ENCODE results near the gene NDUFAF3. TPM values are rescaled to one million over a fixed set of nuclear protein-coding genes. Genes with fewer than 3 reads are reported as not detected.
A peak's percentile ranks its signal among the peaks of the same experiment; 100 is the strongest.

The NDUFAF3 gene
- total RNA-seq, 1 donor from 2014 or later: 60.4 TPM

DNA sequence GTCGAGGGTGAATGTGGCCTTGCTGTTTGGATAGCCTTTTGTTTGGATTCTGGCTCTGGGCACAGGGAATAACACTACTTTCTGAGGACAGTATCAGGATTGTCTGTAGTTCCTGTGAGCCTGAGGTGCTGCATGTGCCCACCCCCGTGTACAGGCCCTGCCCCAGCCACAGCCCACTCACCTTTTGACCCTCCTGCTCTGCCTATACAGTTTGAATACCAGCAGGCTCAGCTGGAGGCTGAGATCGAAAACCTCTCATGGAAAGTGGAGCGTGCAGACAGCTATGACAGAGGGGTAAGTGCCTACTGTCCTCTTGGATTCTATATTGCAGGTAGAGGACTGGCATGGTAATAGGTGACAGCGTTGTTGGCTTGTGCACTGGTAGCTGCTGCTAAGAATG is 39.2 kb upstream of the NDUFAF3 start:
- H3K9me3 Mint-ChIP-seq (ENCODE audit: low read depth): no peaks in the 10 kb centered on the region
- peaks cover 26% of the 10 kb centered on the region for H3K36me3 Mint-ChIP-seq (ENCODE audit: low read depth)
- no peak overlapping the region for H3K27ac Mint-ChIP-seq (ENCODE audit: unreplicated experiment)
- peak; percentile 27 for DNase-seq (ENCODE audit: low spot score)
- H3K4me3 Mint-ChIP-seq (ENCODE audit: unreplicated experiment): no peak overlapping the region
- no peak for TF ChIP-seq CTCF (IDR thresholded peaks at IDR 0.05)
- no peaks in the 10 kb centered on the region for H3K4me1 Mint-ChIP-seq (ENCODE audit: low read depth)
- H3K27me3 Mint-ChIP-seq (ENCODE audit: low read depth): no peaks in the 10 kb centered on the region

DNA sequence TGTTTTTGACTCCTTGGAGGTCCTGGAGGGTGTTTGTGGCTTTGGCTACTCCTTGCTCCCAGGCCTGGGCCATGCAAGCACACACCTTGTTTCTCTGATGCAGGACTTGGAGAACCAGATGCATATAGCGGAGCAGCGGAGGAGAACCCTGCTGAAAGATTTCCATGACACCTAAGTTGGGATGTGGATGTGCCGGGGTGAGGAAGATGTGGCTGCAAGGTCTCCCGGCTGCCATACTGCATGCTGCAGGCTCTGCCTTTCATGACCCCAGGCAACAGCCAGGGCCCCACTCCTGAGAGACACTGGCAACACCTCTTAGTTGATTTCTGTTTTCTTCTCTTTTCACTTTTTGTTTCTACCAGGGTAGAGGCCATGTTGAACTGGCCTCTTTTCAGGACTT is 38.8 kb upstream of the NDUFAF3 start:
- peaks cover 25% of the 10 kb centered on the region for H3K36me3 Mint-ChIP-seq (ENCODE audit: low read depth)
- H3K4me1 Mint-ChIP-seq (ENCODE audit: low read depth): peaks cover 3% of the 10 kb centered on the region
- no peak overlapping the region for H3K4me3 Mint-ChIP-seq (ENCODE audit: unreplicated experiment)

GRCh38 chr3:48984663-48985062 is 37.3 kb upstream of the NDUFAF3 start:
- DNase-seq (ENCODE audit: low spot score): no peak
- Mint-ChIP-seq H3K4me3 (ENCODE audit: unreplicated experiment) (no peak overlapping the region), H3K27me3 (ENCODE audit: low read depth) (no peaks in the 10 kb centered on the region), H3K27ac (ENCODE audit: unreplicated experiment) (no peak overlapping the region), H3K9me3 (ENCODE audit: low read depth) (no peaks in the 10 kb centered on the region), H3K4me1 (ENCODE audit: low read depth) (peaks cover 12% of the 10 kb centered on the region), H3K36me3 (ENCODE audit: low read depth) (peaks cover 18% of the 10 kb centered on the region)
- TF ChIP-seq CTCF (IDR thresholded peaks at IDR 0.05): no peak

More for the DNA sequence above, 38.8 kb upstream of the NDUFAF3 start:
- no peak for TF ChIP-seq CTCF (IDR thresholded peaks at IDR 0.05)
- no peak overlapping the region for H3K27ac Mint-ChIP-seq (ENCODE audit: unreplicated experiment)
- DNase-seq (ENCODE audit: low spot score): peak; percentile 50
- H3K9me3 Mint-ChIP-seq (ENCODE audit: low read depth): no peaks in the 10 kb centered on the region
- no peaks in the 10 kb centered on the region for H3K27me3 Mint-ChIP-seq (ENCODE audit: low read depth)

DNA sequence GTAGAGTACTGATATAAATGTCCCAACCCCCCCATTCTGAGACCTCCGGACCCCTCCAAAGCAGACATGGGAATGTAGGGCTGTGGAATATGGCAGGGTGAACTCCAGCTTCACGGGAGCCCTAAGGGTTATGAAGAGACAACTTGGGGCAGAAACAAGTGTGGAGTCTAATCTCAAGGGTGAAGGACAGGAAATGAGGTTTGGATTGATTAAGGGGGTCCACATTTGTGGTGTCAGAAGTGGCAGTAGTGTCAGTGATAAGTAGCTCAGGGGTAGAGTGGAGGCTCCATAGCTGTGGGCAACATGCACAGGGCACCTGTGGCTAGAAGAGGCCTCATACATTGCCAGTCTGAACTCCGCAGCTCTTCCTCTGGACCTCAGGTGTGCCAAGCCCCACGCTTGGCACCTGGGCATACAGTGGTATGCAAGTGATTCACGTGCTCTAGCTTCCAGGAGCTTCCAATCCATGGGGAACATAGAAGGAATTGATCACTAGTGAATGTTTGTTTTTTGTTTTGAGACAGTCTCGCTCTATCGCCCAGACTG is 36.0 kb upstream of the NDUFAF3 start:
- Mint-ChIP-seq H3K27me3 (ENCODE audit: low read depth) (no peaks in the 10 kb centered on the region), H3K4me3 (ENCODE audit: unreplicated experiment) (no peak overlapping the region), H3K9me3 (ENCODE audit: low read depth) (no peaks in the 10 kb centered on the region), H3K27ac (ENCODE audit: unreplicated experiment) (peak overlapping the region; percentile 23), H3K4me1 (ENCODE audit: low read depth) (peaks cover 16% of the 10 kb centered on the region), H3K36me3 (ENCODE audit: low read depth) (peaks cover 12% of the 10 kb centered on the region)
- no peak for TF ChIP-seq CTCF (IDR thresholded peaks at IDR 0.05)
- peak; percentile 25 for DNase-seq (ENCODE audit: low spot score)

- H3K27ac Mint-ChIP-seq (ENCODE audit: unreplicated experiment): peak overlapping the region; percentile 96
- no peaks in the 10 kb centered on the region for H3K36me3 Mint-ChIP-seq (ENCODE audit: low read depth)
- TF ChIP-seq CTCF (IDR thresholded peaks at IDR 0.05): no peak
- DNase-seq (ENCODE audit: low spot score): no peak
- no peaks in the 10 kb centered on the region for H3K27me3 Mint-ChIP-seq (ENCODE audit: low read depth)
- H3K4me3 Mint-ChIP-seq (ENCODE audit: unreplicated experiment): peak overlapping the region; percentile 94
- no peaks in the 10 kb centered on the region for H3K9me3 Mint-ChIP-seq (ENCODE audit: low read depth)
- H3K4me1 Mint-ChIP-seq (ENCODE audit: low read depth): peaks cover 28% of the 10 kb centered on the region
Observed at GRCh38 chr3:48989126-48989795, 32.7 kb upstream of the NDUFAF3 start.

All from chondrocyte (in vitro differentiated cells).